ENCODE measurements around the gene QRICH1. TPM values are rescaled to one million over a fixed set of nuclear protein-coding genes. Genes with fewer than 3 reads are reported as not detected.
A peak's percentile ranks its signal among the peaks of the same experiment; 100 is the strongest.

Gene QRICH1
- total and polyA plus RNA-seq, 2 of the 13 experiments (the other 11 are each of a cell fraction or from before 2014, with no cell fraction given), result 52.6 to 102 TPM

DNA sequence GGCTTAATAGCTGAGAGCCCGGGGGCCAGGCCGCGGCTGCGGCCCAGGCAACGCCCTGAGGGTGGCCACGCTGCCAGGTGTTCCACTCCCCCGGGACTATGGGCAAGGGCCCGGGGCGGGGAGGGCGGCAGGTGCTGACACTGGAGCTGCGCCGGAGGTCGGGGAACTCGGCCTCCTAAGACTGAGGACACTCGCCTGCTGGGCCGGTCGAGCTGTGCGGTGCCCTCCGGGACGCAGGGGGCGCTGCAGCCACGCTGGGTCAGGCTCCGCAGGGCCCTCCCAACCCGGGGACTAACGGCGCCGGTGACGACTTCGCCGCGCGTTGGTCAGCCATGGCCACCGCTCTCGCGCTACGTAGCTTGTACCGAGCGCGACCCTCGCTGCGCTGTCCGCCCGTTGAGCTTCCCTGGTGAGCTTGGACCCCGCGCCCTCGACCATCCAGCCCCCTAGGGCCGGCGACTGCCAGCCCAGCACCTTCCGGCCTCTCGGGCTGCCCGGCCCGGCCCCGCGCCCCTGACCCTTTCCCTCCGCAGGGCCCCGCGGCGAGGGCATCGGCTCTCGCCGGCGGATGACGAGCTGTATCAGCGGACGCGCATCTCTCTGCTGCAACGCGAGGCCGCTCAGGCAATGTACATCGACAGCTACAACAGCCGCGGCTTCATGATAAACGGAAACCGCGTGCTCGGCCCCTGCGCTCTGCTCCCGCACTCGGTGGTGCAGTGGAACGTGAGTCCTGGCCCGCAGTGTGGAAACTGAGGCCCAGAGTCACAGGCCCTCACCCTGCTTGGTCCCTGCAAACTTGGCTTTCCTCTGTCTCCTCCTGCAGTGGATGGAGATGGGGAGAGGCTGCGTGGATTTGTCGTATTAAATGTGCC, 71.8 kb downstream of the QRICH1 start, which contains the start of gene NDUFAF3 (continued):
- TF ChIP-seq ZNF276 (CRISPR knock-in tag; IDR thresholded peaks at IDR 0.05; ENCODE audit: low read depth) (peak; percentile 72; the same call in 1 of the 2 replicates), ZNF431 (CRISPR knock-in tag; IDR thresholded peaks at IDR 0.05; ENCODE audit: borderline replicate concordance, low read depth) (peak; percentile 53; the same call in 1 of the 2 replicates), REPIN1 (CRISPR knock-in tag; IDR thresholded peaks at IDR 0.05; ENCODE audit: borderline replicate concordance, low read depth) (peak; percentile 71; the same call in 1 of the 2 replicates), CTCF (CRISPR knock-in tag; IDR thresholded peaks at IDR 0.05) (peak; percentile 97), ZNF343 (CRISPR knock-in tag; IDR thresholded peaks at IDR 0.05) (0 out of 2 replicates have a peak, but pooled peaks have one; percentile 16), HNF1A (IDR thresholded peaks at IDR 0.05; ENCODE audit: low read depth) (no peak), HNF1A (CRISPR knock-in tag; IDR thresholded peaks at IDR 0.05; ENCODE audit: borderline replicate concordance) (0 out of 2 replicates have a peak, but pooled peaks have one; percentile 44), ZNF205 (CRISPR knock-in tag; IDR thresholded peaks at IDR 0.05) (peak; percentile 65; the same call in 1 of the 2 replicates), HOXA7 (CRISPR knock-in tag; IDR thresholded peaks at IDR 0.05) (no peak)
- TF ChIP-seq, protein P1, sequence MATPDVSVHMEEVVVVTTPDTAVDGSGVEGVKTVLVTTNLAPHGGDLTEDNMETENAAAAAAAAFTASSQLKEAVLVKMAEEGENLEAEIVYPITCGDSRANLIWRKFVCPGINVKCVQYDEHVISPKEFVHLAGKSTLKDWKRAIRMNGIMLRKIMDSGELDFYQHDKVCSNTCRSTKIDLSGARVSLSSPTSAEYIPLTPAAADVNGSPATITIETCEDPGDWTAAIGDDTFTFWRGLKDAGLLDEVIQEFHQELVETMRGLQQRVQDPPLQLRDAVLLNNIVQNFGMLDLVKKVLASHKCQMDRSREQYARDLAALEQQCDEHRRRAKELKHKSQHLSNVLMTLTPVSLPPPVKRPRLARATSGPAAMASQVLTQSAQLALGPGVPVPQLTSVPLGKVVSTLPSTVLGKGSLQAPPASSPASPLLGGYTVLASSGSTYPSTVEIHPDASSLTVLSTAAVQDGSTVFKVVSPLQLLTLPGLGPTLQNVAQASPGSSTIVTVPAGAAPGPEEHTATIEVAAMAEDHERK (CRISPR knock-in tag; IDR thresholded peaks at IDR 0.05; ENCODE audit: low read depth), result peak; percentile 74
- TF ChIP-seq, protein P2, sequence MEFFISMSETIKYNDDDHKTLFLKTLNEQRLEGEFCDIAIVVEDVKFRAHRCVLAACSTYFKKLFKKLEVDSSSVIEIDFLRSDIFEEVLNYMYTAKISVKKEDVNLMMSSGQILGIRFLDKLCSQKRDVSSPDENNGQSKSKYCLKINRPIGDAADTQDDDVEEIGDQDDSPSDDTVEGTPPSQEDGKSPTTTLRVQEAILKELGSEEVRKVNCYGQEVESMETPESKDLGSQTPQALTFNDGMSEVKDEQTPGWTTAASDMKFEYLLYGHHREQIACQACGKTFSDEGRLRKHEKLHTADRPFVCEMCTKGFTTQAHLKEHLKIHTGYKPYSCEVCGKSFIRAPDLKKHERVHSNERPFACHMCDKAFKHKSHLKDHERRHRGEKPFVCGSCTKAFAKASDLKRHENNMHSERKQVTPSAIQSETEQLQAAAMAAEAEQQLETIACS (CRISPR knock-in tag; IDR thresholded peaks at IDR 0.05), result peak; percentile 63

Data from HepG2 (cell line).